ENCODE measurements around the gene DHCR7.

The DHCR7 gene
- total RNA-seq: 18.5 to 33.2 (median 21.6) reads per million in 4 experiments

- peak; percentile 90 for DNase-seq
These were observed at the start of gene DHCR7 for GRCh38 chr11:71448257-71449171. Gene DHCR7 (minus strand): TSS chr11:71448393. CDS start chr11:71444952, 3,441 bp downstream.

- DNase-seq: no peak
These were observed 48.2 kb upstream of the DHCR7 start for GRCh38 chr11:71496421-71496820.

GRCh38 chr11:71495286-71496230, 47.4 kb upstream of the DHCR7 start:
- DNase-seq: no peak

GRCh38 chr11:71491940-71492339, 43.7 kb upstream of the DHCR7 start:
- no peak for DNase-seq

- DNase-seq: no peak
These were observed 43.3 kb upstream of the DHCR7 start for GRCh38 chr11:71491531-71491930.

GRCh38 chr11:71490731-71491390, 42.7 kb upstream of the DHCR7 start:
- no peak for DNase-seq

- no peak for DNase-seq
These were observed 42.0 kb upstream of the DHCR7 start for GRCh38 chr11:71490044-71490730.

GRCh38 chr11:71489311-71490043, 41.3 kb upstream of the DHCR7 start:
- no peak for DNase-seq

- DNase-seq: no peak
These were observed 40.6 kb upstream of the DHCR7 start for GRCh38 chr11:71488681-71489270.

- DNase-seq: no peak
These were observed 38.1 kb upstream of the DHCR7 start for GRCh38 chr11:71486320-71486719.

- DNase-seq: no peak
These were observed 37.3 kb upstream of the DHCR7 start for GRCh38 chr11:71485466-71485865.

- no peak for DNase-seq
These were observed 36.8 kb upstream of the DHCR7 start for GRCh38 chr11:71485063-71485399.

- no peak for DNase-seq
These were observed 36.3 kb upstream of the DHCR7 start for GRCh38 chr11:71484248-71485062.

- DNase-seq: no peak
These were observed 35.5 kb upstream of the DHCR7 start for GRCh38 chr11:71483692-71484091.

GRCh38 chr11:71482746-71483364, 34.7 kb upstream of the DHCR7 start:
- no peak for DNase-seq

- DNase-seq: no peak
These were observed 34.0 kb upstream of the DHCR7 start for GRCh38 chr11:71482216-71482615.

GRCh38 chr11:71481101-71481960, 33.1 kb upstream of the DHCR7 start:
- no peak for DNase-seq

- no peak for DNase-seq
These were observed 30.3 kb upstream of the DHCR7 start for GRCh38 chr11:71478528-71478840.

Measured in effector CD8-positive, alpha-beta T cell (primary cell).